Activated naive CD8-positive, alpha-beta T cell treated with anti-CD3 and anti-CD28 coated beads, Interleukin-2, amount 10 ng/mL, durations not matched to agents 7 days and 5 days (primary cell): ENCODE results near the gene TBC1D17. TPM values are rescaled to one million over a fixed set of nuclear protein-coding genes. Genes with fewer than 3 reads are reported as not detected.

Experiments
- ATAC-seq: fragments of 150-1000 bp; cut with Tn5 transposase; one replicate; pipeline ENCODE4 v1.10.0; 2021; ENCODE audit warnings: low read depth, moderate library complexity
- POLR2A ChIA-PET: fragments of 350-600 bp; sonication (Branson Sonifier 250); formaldehyde crosslinking; loops from one replicate; lab custom pipeline; 2021; ENCODE audit warnings: antibody characterized with exemption; lab: Charles Lee
- DNase-seq: peaks from one replicate; pipeline ENCODE4 v3.0.0; 2021
- H3K27ac Mint-ChIP-seq: one replicate; pipeline ENCODE4 v1.8.0; 2022; ENCODE audit warnings: mild to moderate bottlenecking, mixed read lengths
- H3K27me3 Mint-ChIP-seq: one replicate; pipeline ENCODE4 v1.8.0; 2022; ENCODE audit warnings: mild to moderate bottlenecking, moderate library complexity, mixed read lengths
- H3K36me3 Mint-ChIP-seq: one replicate; pipeline ENCODE4 v1.8.0; 2021; ENCODE audit warnings: mild to moderate bottlenecking, mixed read lengths
- H3K4me1 Mint-ChIP-seq: one replicate; pipeline ENCODE4 v1.8.0; 2021; ENCODE audit warnings: mixed read lengths
- H3K4me3 Mint-ChIP-seq: one replicate; pipeline ENCODE4 v1.8.0; 2022; ENCODE audit warnings: mild to moderate bottlenecking, moderate library complexity, mixed read lengths
- H3K9me3 Mint-ChIP-seq: one replicate; pipeline ENCODE4 v1.8.0; 2021; ENCODE audit warnings: mixed read lengths
- total RNA-seq, 2 experiments: library from RNA; stranded (reverse); gene quantifications; one replicate each; pipeline ENCODE4 v1.2.3, GENCODE V29; 2021

The TBC1D17 gene
- total RNA-seq, 2 experiments from 2014 or later = 51.3 to 53.4 TPM

DNA sequence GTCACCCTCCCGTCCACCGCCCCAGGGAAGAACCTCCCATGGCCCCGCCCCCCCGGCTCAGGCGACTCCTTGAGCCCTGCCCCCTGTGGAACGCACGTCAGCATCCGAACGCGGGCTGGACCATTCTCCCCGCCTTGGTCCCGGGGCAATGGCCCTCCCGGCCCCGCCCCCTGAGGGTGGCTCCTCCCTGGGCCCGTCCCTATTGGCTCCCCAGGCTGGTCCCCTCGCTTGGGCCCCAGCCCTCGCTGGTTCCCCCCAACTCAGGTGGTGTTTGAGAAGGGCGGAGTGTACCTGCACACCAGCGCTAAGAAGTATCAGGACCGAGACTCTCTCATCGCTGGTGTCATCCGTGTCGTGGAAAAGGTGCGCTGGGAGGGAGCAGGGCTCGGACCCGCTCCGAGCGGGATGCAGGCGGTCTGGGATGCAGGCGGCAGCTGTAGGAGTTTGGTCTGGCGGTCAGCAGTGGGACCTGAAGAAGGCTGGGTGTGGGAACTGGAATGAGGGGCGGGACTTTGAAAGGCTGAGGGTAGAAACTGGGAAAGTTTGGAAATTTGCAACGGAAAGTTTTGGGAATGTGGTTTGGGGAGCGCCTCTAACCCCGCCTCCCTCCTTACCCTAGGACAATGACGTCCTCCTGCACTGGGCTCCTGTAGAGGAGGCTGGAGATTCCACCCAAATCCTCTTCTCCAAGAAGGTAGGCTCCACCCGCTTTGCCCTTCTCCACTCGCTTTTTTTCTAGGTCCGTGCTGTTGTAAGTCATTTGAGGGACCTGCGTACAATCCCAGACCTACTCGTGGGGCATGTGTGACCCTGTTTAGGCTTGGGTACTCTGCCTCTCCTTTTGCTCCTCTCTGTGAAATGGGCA, 609 bp downstream of the TBC1D17 start:
- DNase-seq = peak; percentile 99
- Mint-ChIP-seq H3K27me3 (no peaks in the 10 kb centered on the region), H3K4me3 (no peak overlapping the region), H3K4me1 (peaks cover 23% of the 10 kb centered on the region), H3K36me3 (peaks cover 10% of the 10 kb centered on the region), H3K27ac (no peak overlapping the region), H3K9me3 (no peaks in the 10 kb centered on the region)
- ATAC-seq = peak; percentile 67
- POLR2A ChIA-PET = interaction anchor here (1.0 to 3.1 kb wide), 6 partner anchors 9 to 51 kb away, joined by 3 to 25 read pairs (median 8); partner anchors contain the start of genes ATF5, IL4I1, NUP62 and PNKP

DNA sequence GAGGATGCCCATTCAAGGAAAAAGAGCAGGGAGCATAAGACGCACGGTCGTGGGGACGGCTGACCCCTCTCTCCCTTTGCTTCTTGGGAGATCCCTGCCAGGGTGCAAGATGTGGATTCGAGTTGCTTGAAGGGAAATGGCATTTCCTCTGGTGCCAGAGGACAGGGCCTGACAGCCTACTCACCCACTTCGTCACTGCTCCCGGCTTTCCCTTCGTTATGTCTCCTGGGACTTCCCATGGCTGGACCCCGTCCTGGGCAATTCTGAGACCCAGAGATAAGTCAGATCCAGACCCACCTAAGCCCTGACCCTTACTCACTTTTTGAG, 1.2 kb downstream of the TBC1D17 start:
- Mint-ChIP-seq H3K36me3 (peaks cover 16% of the 10 kb centered on the region), H3K4me3 (no peak overlapping the region), H3K27ac (peak overlapping the region; percentile 43), H3K4me1 (peaks cover 23% of the 10 kb centered on the region), H3K9me3 (no peaks in the 10 kb centered on the region), H3K27me3 (no peaks in the 10 kb centered on the region)
- ATAC-seq (no peak), DNase-seq (no peak)
- POLR2A ChIA-PET = no interaction called here

DNA sequence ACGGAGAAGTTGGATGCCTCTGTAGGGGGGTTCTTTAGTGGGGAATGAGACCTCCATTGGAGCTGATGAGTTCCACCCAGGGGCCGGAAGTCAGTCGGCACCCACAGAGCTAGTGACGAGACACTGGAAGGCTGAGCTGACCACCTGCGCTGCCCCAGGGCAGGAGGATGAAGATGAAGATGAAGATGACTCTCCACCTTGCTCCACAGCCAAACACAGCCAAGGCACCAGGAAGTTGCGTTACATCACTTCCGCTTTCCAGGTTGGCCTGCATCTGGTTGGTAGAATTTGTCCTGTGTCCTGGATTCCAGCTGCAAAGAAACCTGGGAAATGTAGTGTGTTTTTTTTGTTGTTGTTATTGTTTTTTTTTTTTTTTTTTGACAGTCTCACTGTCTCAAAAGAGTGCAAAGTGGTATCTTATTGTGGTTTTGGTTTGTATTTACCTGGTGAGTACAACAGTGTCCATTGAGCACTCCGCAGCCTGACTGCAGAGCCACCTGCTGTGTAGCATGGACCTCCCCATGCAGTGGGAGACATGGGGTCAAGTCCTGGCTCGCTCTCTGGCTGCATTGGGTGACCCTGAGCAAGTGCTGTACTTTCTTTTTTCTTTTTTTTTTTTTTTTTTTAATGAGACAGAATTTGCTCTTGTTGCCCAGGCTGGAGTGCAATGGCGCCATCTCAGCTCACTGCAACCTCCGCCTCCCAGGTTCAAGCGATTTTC, 1.9 kb downstream of the TBC1D17 start:
- peaks cover 16% of the 10 kb centered on the region for H3K36me3 Mint-ChIP-seq
- POLR2A ChIA-PET = no interaction called here
- no peak for DNase-seq

DNA sequence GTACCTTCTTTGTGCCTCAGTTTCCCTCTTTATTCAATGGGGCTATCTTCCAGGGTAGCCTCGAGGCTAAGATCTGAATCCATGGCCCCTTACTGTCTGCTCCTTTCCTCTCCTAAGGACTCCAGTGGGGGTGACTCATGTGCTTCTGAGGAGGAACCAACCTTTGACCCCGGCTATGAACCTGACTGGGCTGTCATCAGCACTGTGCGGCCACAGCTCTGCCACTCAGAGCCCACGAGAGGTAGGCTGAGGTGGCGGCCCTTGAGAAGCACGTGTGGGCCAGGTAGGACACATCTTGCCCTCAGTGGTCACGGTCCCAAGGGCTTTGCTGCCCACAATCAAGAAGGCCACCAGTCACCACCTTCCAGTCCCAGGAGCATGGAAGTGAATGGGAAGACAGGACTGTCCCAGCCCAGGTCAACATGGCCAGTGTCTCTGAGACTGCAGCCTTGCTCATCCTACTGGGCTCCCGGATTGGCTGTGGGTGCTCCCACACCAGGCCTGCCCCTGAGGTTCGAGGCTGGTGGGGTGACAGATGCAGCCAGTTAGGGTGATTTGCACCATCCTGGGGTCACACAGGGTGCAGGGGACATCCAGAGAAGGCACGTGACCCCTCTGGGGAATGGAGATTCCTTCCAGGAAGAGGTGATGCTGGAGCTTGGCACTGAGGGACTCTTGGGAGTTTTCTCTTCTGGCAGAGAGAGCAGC, 2.8 kb downstream of the TBC1D17 start:
- Mint-ChIP-seq H3K4me3 (no peak overlapping the region), H3K27ac (no peak overlapping the region), H3K9me3 (no peaks in the 10 kb centered on the region), H3K36me3 (peaks cover 16% of the 10 kb centered on the region), H3K4me1 (peaks cover 19% of the 10 kb centered on the region), H3K27me3 (no peaks in the 10 kb centered on the region)
- POLR2A ChIA-PET = no interaction called here
- DNase-seq = no peak
- no peak for ATAC-seq

More for the DNA sequence above, 1.9 kb downstream of the TBC1D17 start:
- Mint-ChIP-seq H3K4me3 (no peak overlapping the region), H3K9me3 (no peaks in the 10 kb centered on the region), H3K4me1 (peaks cover 23% of the 10 kb centered on the region), H3K27ac (peak overlapping the region; percentile 43), H3K27me3 (no peaks in the 10 kb centered on the region)
- no peak for ATAC-seq

DNA sequence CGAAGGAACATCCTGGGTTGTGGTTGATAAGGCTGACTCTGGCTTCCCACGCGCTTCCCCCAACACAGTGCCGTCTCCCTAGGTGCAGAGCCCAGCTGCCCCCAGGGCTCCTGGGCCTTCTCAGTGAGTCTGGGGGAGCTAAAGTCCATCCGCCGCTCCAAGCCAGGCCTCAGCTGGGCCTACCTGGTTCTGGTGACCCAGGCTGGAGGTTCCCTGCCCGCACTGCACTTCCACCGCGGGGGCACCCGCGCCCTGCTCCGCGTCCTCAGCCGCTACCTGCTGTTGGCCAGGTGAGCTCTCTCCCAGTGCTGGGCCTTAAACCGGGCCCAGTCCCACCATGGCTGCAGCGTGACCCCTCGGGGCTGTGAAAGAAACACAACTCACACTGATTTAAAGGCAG, 3.7 kb downstream of the TBC1D17 start:
- H3K4me1 Mint-ChIP-seq = peaks cover 14% of the 10 kb centered on the region
- H3K36me3 Mint-ChIP-seq = peaks cover 17% of the 10 kb centered on the region
- H3K9me3 Mint-ChIP-seq = no peaks in the 10 kb centered on the region
- DNase-seq = no peak
- no peak for ATAC-seq
- POLR2A ChIA-PET = interaction anchor here (1.0 kb wide), 1 partner anchor 12 kb away, joined by 3 read pairs; no protein-coding TSS in a partner anchor
- H3K27me3 Mint-ChIP-seq = no peaks in the 10 kb centered on the region
- no peak overlapping the region for H3K27ac Mint-ChIP-seq
- no peak overlapping the region for H3K4me3 Mint-ChIP-seq

DNA sequence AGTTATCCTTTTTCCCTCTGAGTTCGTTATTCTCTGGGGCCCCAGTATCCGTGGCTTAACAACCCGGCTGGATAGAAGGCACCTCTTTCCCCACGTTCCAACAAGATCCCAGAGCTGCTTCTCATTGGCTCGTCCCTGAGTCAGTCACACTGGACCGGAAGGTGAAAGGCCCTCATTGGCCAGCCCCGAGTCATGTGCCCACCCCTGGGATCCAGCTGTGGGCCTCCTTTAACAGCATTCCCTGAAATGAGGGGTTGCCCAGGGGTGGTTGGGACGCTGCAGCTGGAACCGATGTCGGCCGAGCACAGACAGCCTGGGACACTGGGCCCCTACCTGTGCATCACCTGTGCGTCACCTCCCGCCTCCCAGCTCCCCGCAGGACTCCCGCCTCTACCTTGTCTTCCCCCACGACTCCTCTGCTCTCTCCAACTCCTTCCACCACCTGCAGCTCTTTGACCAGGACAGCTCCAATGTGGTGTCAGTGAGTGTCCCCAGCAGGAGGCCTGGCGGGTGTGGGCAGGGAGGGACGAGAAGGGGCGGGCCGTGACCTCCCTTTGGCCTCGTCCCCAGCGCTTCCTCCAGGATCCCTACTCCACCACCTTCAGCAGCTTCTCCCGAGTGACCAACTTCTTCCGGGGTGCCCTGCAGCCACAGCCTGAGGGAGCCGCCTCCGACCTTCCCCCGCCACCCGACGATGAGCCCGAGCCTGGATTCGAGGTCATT, 4.3 kb downstream of the TBC1D17 start:
- Mint-ChIP-seq H3K4me3 (no peak overlapping the region), H3K4me1 (peaks cover 14% of the 10 kb centered on the region), H3K27ac (no peak overlapping the region), H3K27me3 (no peaks in the 10 kb centered on the region), H3K36me3 (peaks cover 17% of the 10 kb centered on the region), H3K9me3 (no peaks in the 10 kb centered on the region)
- ATAC-seq (no peak), DNase-seq (no peak)
- POLR2A ChIA-PET = interaction anchor here (1.0 kb wide), 1 partner anchor 12 kb away, joined by 3 read pairs; no protein-coding TSS in a partner anchor

DNA sequence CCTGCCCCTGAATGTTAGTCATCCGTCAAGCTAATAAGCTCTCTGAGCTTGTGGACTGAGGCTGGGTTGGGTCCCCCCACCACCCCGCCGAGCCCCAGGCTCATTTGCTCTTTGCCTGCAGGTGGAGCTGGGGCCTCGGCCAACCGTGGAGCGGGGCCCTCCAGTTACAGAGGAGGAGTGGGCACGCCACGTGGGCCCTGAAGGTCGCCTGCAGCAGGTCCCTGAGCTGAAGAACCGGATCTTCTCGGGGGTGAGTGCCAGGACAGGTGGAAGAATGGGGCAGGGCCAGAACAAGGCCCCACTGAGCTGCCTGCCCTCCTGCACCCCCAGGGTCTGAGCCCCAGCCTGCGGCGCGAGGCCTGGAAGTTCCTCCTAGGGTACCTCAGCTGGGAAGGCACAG, 5.1 kb downstream of the TBC1D17 start:
- Mint-ChIP-seq H3K36me3 (peaks cover 17% of the 10 kb centered on the region), H3K4me3 (no peak overlapping the region), H3K27me3 (no peaks in the 10 kb centered on the region), H3K4me1 (peaks cover 14% of the 10 kb centered on the region), H3K9me3 (no peaks in the 10 kb centered on the region), H3K27ac (no peak overlapping the region)
- ATAC-seq (no peak), DNase-seq (no peak)
- POLR2A ChIA-PET = no interaction called here

DNA sequence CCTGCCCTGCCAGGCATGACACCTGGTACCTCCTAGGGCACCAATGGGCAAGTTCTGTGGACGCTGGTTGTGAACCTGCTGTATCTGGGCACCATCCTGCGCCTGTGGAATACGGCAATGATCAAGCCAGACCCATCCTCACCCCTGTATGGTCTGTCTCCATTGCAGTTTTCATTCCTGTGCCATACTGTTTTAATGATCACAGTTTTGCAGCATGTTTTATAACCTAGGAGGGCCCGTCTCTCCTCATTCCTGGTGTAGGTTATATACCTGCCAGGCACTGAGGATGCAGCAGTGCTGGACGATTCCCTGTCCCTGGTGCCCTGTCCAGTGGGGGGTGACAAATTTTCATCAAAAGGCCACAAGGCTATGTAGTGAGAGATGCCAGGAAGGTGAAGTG, 5.6 kb downstream of the TBC1D17 start:
- ATAC-seq (no peak), DNase-seq (no peak)
- Mint-ChIP-seq H3K27me3 (no peaks in the 10 kb centered on the region), H3K4me1 (peaks cover 12% of the 10 kb centered on the region), H3K36me3 (peaks cover 15% of the 10 kb centered on the region), H3K4me3 (no peak overlapping the region), H3K9me3 (no peaks in the 10 kb centered on the region), H3K27ac (no peak overlapping the region)
- POLR2A ChIA-PET = no interaction called here

DNA sequence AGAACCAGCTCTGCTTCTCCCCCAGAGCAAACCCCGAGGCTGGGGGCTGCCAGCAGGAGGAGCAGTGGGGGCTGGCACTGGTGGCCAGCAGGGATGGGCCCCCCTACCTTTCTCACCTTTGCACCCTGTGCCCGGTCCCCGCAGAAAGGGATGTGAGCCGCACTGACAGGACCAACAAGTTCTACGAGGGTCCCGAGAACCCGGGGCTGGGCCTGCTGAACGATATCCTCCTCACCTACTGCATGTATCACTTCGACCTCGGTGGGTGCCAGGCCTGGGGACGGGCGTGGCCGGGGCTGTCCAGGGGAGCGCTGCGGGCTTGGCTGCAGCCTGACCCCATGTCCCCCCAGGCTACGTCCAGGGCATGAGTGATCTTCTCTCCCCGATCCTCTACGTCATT, 6.6 kb downstream of the TBC1D17 start:
- POLR2A ChIA-PET = no interaction called here
- Mint-ChIP-seq H3K27ac (no peak overlapping the region), H3K36me3 (peaks cover 11% of the 10 kb centered on the region), H3K4me3 (no peak overlapping the region), H3K9me3 (no peaks in the 10 kb centered on the region), H3K27me3 (no peaks in the 10 kb centered on the region), H3K4me1 (peaks cover 3% of the 10 kb centered on the region)
- ATAC-seq (no peak), DNase-seq (no peak)

DNA sequence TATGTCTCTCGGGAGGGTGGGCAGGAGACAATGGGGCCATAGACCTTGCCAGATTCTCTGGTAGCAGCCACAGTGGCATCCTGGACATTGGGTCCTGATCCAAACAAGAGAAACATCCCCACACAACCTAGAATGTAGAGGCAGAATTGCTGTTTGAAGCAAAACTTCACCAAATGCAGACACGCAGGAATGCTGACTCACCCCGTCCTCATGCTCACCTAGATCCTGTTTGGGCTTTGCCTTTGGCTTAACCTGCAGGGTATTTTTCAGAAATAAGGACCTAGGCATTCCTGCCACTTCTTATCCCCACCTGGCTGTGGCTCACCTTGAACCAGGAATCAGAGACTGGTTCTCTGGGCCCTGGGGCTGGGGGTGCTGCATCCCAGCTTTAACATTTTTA, 7.3 kb downstream of the TBC1D17 start:
- POLR2A ChIA-PET = no interaction called here
- ATAC-seq = no peak
- Mint-ChIP-seq H3K4me1 (peaks cover 2% of the 10 kb centered on the region), H3K4me3 (no peak overlapping the region), H3K36me3 (peaks cover 10% of the 10 kb centered on the region), H3K9me3 (no peaks in the 10 kb centered on the region), H3K27ac (no peak overlapping the region), H3K27me3 (no peaks in the 10 kb centered on the region)
- no peak for DNase-seq

DNA sequence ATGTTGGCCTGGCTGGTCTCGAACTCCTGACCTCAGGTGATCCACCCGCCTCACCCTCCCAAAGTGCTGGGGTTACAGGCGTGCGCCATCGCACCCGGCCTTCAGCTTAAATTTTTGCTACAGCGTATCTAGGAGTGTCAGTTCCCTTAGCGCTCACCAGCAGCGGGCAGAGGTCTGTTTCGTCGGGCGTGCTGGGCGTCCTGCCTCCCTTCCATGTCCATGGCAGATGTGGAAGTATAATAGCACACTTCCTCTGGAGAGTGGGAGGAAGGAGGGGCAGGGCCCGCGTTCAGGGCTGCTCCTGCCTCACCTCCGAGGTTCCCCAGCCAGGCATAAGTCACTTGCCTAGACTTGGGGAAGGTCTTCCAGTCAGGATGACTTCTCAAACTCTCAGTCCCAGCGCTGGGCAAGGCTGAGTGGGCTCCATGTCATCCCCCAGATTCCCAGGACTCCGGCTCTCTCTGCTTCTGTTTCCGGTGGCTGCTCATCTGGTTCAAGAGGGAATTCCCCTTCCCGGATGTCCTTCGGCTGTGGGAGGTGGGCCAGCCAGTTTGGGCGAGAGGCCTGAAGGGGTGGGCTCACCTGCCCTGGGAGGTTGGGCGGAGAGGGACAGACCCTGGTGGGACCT, 9.6 kb downstream of the TBC1D17 start:
- DNase-seq (no peak), ATAC-seq (no peak)
- Mint-ChIP-seq H3K4me1 (peaks cover 2% of the 10 kb centered on the region), H3K9me3 (no peaks in the 10 kb centered on the region), H3K4me3 (no peak overlapping the region), H3K36me3 (peaks cover 8% of the 10 kb centered on the region), H3K27me3 (no peaks in the 10 kb centered on the region), H3K27ac (no peak overlapping the region)
- POLR2A ChIA-PET = no interaction called here

DNA sequence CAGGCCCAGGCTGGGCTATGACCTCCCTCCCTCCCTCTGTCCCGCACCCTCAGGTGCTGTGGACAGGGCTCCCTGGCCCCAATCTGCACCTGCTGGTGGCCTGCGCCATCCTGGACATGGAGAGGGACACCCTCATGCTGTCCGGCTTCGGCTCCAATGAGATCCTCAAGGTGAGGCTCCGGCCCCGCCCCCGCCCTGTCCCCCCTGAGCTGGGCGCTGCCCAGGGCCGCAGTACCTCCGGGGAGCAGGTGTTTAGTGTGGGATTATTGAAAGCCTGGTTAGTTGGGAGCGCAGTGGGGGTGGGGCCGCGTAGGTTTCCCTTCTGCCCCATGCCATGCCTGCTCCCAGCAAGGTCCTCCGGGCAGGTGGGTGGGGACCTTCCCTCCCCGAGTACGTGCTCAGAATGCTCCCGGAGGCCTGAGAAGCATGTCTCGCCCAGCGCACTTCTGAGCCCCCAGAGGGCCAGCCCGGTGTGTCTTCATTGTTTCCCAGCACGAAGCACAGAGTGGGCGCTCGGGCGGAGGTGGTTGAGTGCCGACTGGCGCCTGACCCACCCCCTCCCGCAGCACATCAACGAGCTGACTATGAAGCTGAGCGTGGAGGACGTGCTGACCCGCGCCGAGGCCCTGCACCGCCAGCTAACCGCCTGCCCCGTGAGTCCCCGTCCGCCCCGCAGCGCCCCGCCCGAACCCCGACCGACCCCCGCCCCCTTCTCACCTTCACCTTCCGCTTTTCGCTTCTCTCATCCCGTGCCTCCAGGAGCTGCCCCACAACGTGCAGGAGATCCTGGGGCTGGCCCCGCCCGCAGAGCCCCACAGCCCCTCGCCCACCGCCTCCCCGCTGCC, 10.4 kb downstream of the TBC1D17 start:
- POLR2A ChIA-PET = interaction anchor here (0.6 kb wide), 1 partner anchor 35 kb away, joined by 3 read pairs; no protein-coding TSS in a partner anchor
- Mint-ChIP-seq H3K4me1 (peaks cover 2% of the 10 kb centered on the region), H3K36me3 (peaks cover 8% of the 10 kb centered on the region), H3K27ac (no peak overlapping the region), H3K9me3 (no peaks in the 10 kb centered on the region), H3K4me3 (no peak overlapping the region), H3K27me3 (no peaks in the 10 kb centered on the region)
- DNase-seq = no peak
- ATAC-seq = no peak
